ENCODE data around the gene FMO3.

Gene FMO3

GRCh38 chr1:171159148-171159547 lies 68.4 kb downstream of the FMO3 start:
- DNase-seq (ENCODE audit: low read depth), result no peak

- DNase-seq (ENCODE audit: low read depth), result no peak
Measured at GRCh38 chr1:171160211-171160610, 69.5 kb downstream of the FMO3 start.

- DNase-seq (ENCODE audit: low read depth), result no peak
Measured at GRCh38 chr1:171160639-171161354, 70.1 kb downstream of the FMO3 start.

- no peak for DNase-seq (ENCODE audit: low read depth)
Measured at GRCh38 chr1:171161431-171161830, 70.7 kb downstream of the FMO3 start.

- DNase-seq (ENCODE audit: low read depth), result no peak
Measured at GRCh38 chr1:171166361-171166760, 75.7 kb downstream of the FMO3 start.

All from activated T-helper 1 cell treated with Interleukin-2 at 50 U/mL for 16 hours (primary cell).